HepG2 (cell line): ENCODE results near the gene DNMBP. TPM values are rescaled to one million over a fixed set of nuclear protein-coding genes. Genes with fewer than 3 reads are reported as not detected.
"Not testable (repeated sequence)": the region's sequence is repeated elsewhere in the genome, so short reads cannot be mapped to it uniquely, and the experiment has no call there.

ENCODE experiments used
- ATAC-seq: fragments of 200-7000 bp; cut with Tn5 transposase; 3 replicates; pipeline ENCODE4 v1.9.1; 2020; ENCODE audit warnings: mild to moderate bottlenecking, moderate library complexity
- BruUV-seq: library from RNA; stranded (reverse); fragments of 400-500 nt; replicated peaks from 2 replicates; lab custom pipeline; 2021; lab: Mats Ljungman, UMichigan
- CTCF ChIA-PET: fragments of 300-600 bp; formaldehyde crosslinking; extraction: SDS; loops from one replicate; lab custom pipeline; 2021; ENCODE audit warnings: low total read pairs, inconsistent platforms, low intra/inter-chr PET ratio; lab: Yijun Ruan, JAX
- POLR2A ChIA-PET: fragments of 350-600 bp; sonication (Branson Sonifier 250); formaldehyde crosslinking; loops from one replicate; lab custom pipeline; 2020; ENCODE audit warnings: antibody characterized with exemption, inconsistent platforms; lab: Yijun Ruan, JAX
- DNase-seq: peaks from one replicate; pipeline ENCODE4 v3.0.0-alpha.2; 2015; ENCODE audit warnings: low spot score
- FAIRE-seq: peaks from 3 replicates; lab custom pipeline; 2011; peaks lifted over from hg19 to GRCh38; lab: Jason Lieb, UNC
- H2AFZ ChIP-seq: one replicate; pipeline ENCODE4 v1.6.1; 2011; ENCODE audit warnings: low read length, inconsistent platforms
- H3K27ac ChIP-seq: fragments of 300-600 bp; 3 replicates; pipeline ENCODE4 v1.8.0; 2011; ENCODE audit warnings: mixed run types, mild to moderate bottlenecking, mixed read lengths, low read length, inconsistent platforms; ENCODE audit not compliant: insufficient read depth; ENCODE audit errors: extremely low read length
- H3K27me3 ChIP-seq, 2 experiments: fragments of 200-600 bp in 1 of 2; 2 replicates in 1 of 2; 3 replicates in 1 of 2; pipeline versions ENCODE4 v1.6.0 to v1.8.0; 2011; ENCODE audit warnings: low read length in 2 of 2, mild to moderate bottlenecking in 2 of 2, moderate library complexity in 2 of 2, inconsistent platforms in 1 of 2; ENCODE audit not compliant: insufficient read depth in 2 of 2, control insufficient read depth in 1 of 2
- H3K36me3 ChIP-seq, 2 experiments: fragments of 200-600 bp in 1 of 2; replicated peaks in 1 of 2; 2 replicates in 1 of 2; 3 replicates in 1 of 2; pipeline versions ENCODE4 v1.5.1 to v1.8.0; 2011; ENCODE audit warnings: low read length in 2 of 2, inconsistent platforms in 1 of 2; ENCODE audit not compliant: insufficient read depth in 2 of 2, control insufficient read depth in 1 of 2
- H3K4me1 ChIP-seq: 2 replicates; pipeline ENCODE4 v1.5.1; 2012; ENCODE audit warnings: low read length, inconsistent platforms; ENCODE audit not compliant: insufficient read depth
- H3K4me2 ChIP-seq: 2 replicates; pipeline ENCODE4 v1.6.0; 2011; ENCODE audit warnings: low read depth, low read length, inconsistent platforms
- H3K4me3 ChIP-seq, 3 experiments: fragments of 200-600 bp in 1 of 3; sonication (generic), shearing (Covaris generic) in 1 of 3; replicated peaks in 1 of 3; 2 replicates each; pipeline ENCODE4 v1.5.1; 2011 to 2016; ENCODE audit warnings: low read length in 3 of 3, inconsistent platforms in 2 of 3, low read depth in 2 of 3, mild to moderate bottlenecking in 2 of 3, control low read depth in 1 of 3, mixed read lengths in 1 of 3; ENCODE audit not compliant: insufficient read depth in 1 of 3
- H3K79me2 ChIP-seq: one replicate; pipeline ENCODE4 v1.6.1; 2011; ENCODE audit warnings: low read length, inconsistent platforms; ENCODE audit not compliant: insufficient read depth
- H3K9ac ChIP-seq: 2 replicates; pipeline ENCODE4 v1.6.0; 2011; ENCODE audit warnings: mild to moderate bottlenecking, low read depth, low read length, inconsistent platforms; ENCODE audit not compliant: insufficient read depth
- H3K9me3 ChIP-seq: 2 replicates; pipeline ENCODE4 v1.5.1; 2012; ENCODE audit warnings: mild to moderate bottlenecking, low read length
- H4K20me1 ChIP-seq: 2 replicates; pipeline ENCODE4 v1.6.0; 2011; ENCODE audit warnings: inconsistent platforms, mild to moderate bottlenecking, low read length, moderate library complexity; ENCODE audit not compliant: insufficient read depth
- KDM5B ChIP-seq: sonication (generic); formaldehyde crosslinking; IDR thresholded peaks from 2 replicates; pipeline ENCODE4 v1.4.0; 2020; ENCODE audit warnings: missing genetic modification reagents, mild to moderate bottlenecking, borderline replicate concordance
- STAG1 ChIP-seq: sonication (generic); formaldehyde crosslinking; IDR thresholded peaks from 2 replicates; pipeline ENCODE4 v1.4.0; 2020; ENCODE audit warnings: missing genetic modification reagents
- WGBS: methylation state at CpG from one replicate; pipeline ENCODE4 v1.1.6; 2017; ENCODE audit warnings: low lambda C conversion rate; 5-methylcytosine and 5-hydroxymethylcytosine counted together
- in situ Hi-C: cut with HindIII; loops from 2 replicates; pipeline ENCODE4 v1.10.0; 2017; ENCODE audit warnings: low pct_unique_long_range_greater_than_20kb; ENCODE audit not compliant: extremely low pct_ligation_motif_present
- intact Hi-C: fragments of 100-400 bp; cut with micrococcal nuclease; formaldehyde crosslinking; loops from one replicate; pipeline ENCODE4 v1.10.0; 2022; ENCODE audit not compliant: unreplicated experiment
- polyA plus RNA-seq, 8 experiments: library from polyadenylated mRNA; depleted of rRNA in 3 of 8; stranded (reverse) in 7 of 8; unstranded in 1 of 8; fragments of >200 nt; fragmentation: Illumina TruSeq in 4 of 8; extraction: Trizol in 4 of 8; gene quantifications; 2 replicates each; pipeline versions ENCODE4 v1.2.1 to v1.2.3, GENCODE V29; 2011 to 2016; ENCODE audit warnings: low read depth in 4 of 8, missing spikeins in 1 of 8, mixed read lengths in 1 of 8; ENCODE audit not compliant: insufficient read depth in 1 of 8
- total RNA-seq, 5 experiments: library from RNA; depleted of rRNA; stranded (reverse); fragments of >200 nt; fragmentation: Illumina TruSeq; extraction: Trizol; gene quantifications; 2 replicates each; pipeline ENCODE4 v1.2.3, GENCODE V29; 2016; ENCODE audit warnings: low read depth in 1 of 5
- TF ChIP-seq, protein P1 (sequence below): sonication (generic); formaldehyde crosslinking; IDR thresholded peaks from 2 replicates; pipeline ENCODE4 v1.5.0; 2020; ENCODE audit warnings: mild to moderate bottlenecking, missing genetic modification reagents, borderline replicate concordance
- TF ChIP-seq, protein P2 (sequence below): sonication (generic); formaldehyde crosslinking; IDR thresholded peaks from 2 replicates; pipeline ENCODE4 v1.4.0; 2020; ENCODE audit warnings: missing genetic modification reagents
- TF ChIP-seq, protein P3 (sequence below): sonication (generic); formaldehyde crosslinking; IDR thresholded peaks from 2 replicates; pipeline ENCODE4 v1.5.0; 2020; ENCODE audit warnings: mild to moderate bottlenecking, missing genetic modification reagents, moderate library complexity
- TF ChIP-seq, protein P4 (sequence below): sonication (generic); formaldehyde crosslinking; IDR thresholded peaks from 2 replicates; pipeline ENCODE4 v1.4.0; 2020; ENCODE audit warnings: missing genetic modification reagents

DNMBP gene
- total and polyA plus RNA-seq, 2 of the 13 experiments (the other 11 are each of a cell fraction or from before 2014, with no cell fraction given): 3.6 to 6.3 TPM

DNA sequence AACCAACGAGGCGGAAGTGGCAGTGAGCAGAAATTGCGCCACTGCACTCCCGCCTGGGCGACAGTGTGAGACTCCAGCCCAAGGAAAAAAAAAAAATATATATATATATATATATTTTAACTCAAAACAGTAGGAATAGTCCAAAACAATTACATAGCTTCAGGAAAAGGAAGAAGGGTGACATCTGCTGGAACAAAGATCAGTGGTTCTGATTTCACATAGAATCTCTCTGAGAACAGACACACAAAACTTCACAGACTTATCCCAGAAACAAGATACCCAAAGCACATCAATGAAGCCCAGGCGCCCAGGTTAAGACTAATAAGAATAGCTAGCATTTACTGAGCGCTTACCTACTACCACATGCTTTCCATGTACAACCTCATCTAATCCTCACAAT, 45.0 kb downstream of the DNMBP start:
- FAIRE-seq (no peak), DNase-seq (no peak), ATAC-seq (no peak)
- Histone ChIP-seq H3K4me2 (no peak overlapping the region), H3K27me3 (no peaks in the 10 kb centered on the region), H3K9me3 (no peaks in the 10 kb centered on the region), H3K36me3 (peaks cover 2 to 10% of the 10 kb centered on the region in 2 experiments; a peak in 3 of 5 replicates), H4K20me1 (no peaks in the 10 kb centered on the region), H2AFZ (no peak overlapping the region), H3K27ac (no peak overlapping the region), H3K9ac (no peak overlapping the region), H3K4me3 (no peak overlapping the region), H3K79me2 (no peaks in the 10 kb centered on the region), H3K4me1 (no peaks in the 10 kb centered on the region)
- intact Hi-C loops (no loop called here), in situ Hi-C loops (no loop called here)
- CTCF ChIA-PET: interaction anchor here (1.4 kb wide), 1 partner anchor 119 kb away, joined by 4 read pairs; no protein-coding TSS in a partner anchor
- 95% methylated on average over 7 of the region's 7 CpGs for WGBS
- POLR2A ChIA-PET: no interaction called here
- TF ChIP-seq, protein P1, sequence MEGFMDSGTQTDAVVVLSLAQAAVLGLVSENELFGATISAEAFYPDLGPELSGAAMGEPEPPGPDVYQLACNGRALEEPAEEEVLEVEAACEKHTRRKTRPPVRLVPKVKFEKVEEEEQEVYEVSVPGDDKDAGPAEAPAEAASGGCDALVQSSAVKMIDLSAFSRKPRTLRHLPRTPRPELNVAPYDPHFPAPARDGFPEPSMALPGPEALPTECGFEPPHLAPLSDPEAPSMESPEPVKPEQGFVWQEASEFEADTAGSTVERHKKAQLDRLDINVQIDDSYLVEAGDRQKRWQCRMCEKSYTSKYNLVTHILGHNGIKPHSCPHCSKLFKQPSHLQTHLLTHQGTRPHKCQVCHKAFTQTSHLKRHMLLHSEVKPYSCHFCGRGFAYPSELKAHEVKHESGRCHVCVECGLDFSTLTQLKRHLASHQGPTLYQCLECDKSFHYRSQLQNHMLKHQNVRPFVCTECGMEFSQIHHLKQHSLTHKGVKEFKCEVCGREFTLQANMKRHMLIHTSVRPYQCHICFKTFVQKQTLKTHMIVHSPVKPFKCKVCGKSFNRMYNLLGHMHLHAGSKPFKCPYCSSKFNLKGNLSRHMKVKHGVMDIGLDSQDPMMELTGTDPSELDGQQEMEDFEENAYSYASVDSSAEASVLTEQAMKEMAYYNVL (CRISPR knock-in tag): no peak
- TF ChIP-seq, protein P2, sequence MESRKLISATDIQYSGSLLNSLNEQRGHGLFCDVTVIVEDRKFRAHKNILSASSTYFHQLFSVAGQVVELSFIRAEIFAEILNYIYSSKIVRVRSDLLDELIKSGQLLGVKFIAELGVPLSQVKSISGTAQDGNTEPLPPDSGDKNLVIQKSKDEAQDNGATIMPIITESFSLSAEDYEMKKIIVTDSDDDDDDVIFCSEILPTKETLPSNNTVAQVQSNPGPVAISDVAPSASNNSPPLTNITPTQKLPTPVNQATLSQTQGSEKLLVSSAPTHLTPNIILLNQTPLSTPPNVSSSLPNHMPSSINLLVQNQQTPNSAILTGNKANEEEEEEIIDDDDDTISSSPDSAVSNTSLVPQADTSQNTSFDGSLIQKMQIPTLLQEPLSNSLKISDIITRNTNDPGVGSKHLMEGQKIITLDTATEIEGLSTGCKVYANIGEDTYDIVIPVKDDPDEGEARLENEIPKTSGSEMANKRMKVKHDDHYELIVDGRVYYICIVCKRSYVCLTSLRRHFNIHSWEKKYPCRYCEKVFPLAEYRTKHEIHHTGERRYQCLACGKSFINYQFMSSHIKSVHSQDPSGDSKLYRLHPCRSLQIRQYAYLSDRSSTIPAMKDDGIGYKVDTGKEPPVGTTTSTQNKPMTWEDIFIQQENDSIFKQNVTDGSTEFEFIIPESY (CRISPR knock-in tag): no peak
- no peak for TF ChIP-seq KDM5B
- TF ChIP-seq STAG1 (CRISPR knock-in tag): peak; percentile 50
- TF ChIP-seq, protein P3, sequence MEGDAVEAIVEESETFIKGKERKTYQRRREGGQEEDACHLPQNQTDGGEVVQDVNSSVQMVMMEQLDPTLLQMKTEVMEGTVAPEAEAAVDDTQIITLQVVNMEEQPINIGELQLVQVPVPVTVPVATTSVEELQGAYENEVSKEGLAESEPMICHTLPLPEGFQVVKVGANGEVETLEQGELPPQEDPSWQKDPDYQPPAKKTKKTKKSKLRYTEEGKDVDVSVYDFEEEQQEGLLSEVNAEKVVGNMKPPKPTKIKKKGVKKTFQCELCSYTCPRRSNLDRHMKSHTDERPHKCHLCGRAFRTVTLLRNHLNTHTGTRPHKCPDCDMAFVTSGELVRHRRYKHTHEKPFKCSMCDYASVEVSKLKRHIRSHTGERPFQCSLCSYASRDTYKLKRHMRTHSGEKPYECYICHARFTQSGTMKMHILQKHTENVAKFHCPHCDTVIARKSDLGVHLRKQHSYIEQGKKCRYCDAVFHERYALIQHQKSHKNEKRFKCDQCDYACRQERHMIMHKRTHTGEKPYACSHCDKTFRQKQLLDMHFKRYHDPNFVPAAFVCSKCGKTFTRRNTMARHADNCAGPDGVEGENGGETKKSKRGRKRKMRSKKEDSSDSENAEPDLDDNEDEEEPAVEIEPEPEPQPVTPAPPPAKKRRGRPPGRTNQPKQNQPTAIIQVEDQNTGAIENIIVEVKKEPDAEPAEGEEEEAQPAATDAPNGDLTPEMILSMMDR (CRISPR knock-in tag): peak; percentile 23; the same call in 1 of the 2 replicates
- TF ChIP-seq, protein P4, sequence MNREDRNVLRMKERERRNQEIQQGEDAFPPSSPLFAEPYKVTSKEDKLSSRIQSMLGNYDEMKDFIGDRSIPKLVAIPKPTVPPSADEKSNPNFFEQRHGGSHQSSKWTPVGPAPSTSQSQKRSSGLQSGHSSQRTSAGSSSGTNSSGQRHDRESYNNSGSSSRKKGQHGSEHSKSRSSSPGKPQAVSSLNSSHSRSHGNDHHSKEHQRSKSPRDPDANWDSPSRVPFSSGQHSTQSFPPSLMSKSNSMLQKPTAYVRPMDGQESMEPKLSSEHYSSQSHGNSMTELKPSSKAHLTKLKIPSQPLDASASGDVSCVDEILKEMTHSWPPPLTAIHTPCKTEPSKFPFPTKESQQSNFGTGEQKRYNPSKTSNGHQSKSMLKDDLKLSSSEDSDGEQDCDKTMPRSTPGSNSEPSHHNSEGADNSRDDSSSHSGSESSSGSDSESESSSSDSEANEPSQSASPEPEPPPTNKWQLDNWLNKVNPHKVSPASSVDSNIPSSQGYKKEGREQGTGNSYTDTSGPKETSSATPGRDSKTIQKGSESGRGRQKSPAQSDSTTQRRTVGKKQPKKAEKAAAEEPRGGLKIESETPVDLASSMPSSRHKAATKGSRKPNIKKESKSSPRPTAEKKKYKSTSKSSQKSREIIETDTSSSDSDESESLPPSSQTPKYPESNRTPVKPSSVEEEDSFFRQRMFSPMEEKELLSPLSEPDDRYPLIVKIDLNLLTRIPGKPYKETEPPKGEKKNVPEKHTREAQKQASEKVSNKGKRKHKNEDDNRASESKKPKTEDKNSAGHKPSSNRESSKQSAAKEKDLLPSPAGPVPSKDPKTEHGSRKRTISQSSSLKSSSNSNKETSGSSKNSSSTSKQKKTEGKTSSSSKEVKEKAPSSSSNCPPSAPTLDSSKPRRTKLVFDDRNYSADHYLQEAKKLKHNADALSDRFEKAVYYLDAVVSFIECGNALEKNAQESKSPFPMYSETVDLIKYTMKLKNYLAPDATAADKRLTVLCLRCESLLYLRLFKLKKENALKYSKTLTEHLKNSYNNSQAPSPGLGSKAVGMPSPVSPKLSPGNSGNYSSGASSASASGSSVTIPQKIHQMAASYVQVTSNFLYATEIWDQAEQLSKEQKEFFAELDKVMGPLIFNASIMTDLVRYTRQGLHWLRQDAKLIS: no peak
- no TSS peak for BruUV-seq

DNA sequence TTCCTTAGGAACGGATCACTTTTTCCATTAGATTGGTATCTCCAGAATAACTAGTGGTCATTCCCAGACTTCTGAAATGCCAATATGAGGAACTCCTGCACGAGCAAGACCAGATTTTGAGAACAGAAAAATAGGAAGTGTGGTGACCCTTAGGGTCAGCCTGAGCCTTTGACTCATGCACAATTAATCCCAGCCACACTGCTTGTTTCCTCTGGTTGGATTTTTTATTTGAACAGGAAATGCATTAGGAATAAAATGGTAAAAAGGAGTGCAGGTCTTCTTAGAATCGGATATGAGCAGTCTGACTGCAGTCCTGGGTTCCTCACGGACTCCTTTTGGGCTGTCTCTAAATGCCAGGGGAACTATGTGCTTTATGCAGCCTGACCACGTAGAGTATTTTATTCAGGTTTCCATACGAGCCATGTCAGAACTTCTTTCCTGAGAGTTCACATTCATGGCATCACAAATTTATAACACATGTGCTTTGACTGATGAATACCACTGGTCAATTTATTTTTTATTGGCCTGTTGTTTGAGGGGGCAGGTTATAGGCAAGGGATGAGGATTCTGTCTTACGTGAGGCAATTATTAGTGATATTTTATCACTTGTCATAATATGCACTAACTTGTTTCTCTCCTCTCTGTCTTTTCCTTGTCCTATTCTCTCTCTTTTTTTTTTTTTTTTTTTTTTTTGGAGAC, 46.1 kb downstream of the DNMBP start:
- WGBS: 81% methylated on average over 4 of the region's 7 CpGs
- H3K9me3 ChIP-seq, H3K4me2 ChIP-seq, H2AFZ ChIP-seq, H3K4me1 ChIP-seq, DNase-seq, H4K20me1 ChIP-seq, H3K9ac ChIP-seq, intact Hi-C loops, BruUV-seq, H3K4me3 ChIP-seq, H3K27ac ChIP-seq, FAIRE-seq, H3K36me3 ChIP-seq, ATAC-seq, H3K79me2 ChIP-seq, POLR2A ChIA-PET, H3K27me3 ChIP-seq, in situ Hi-C loops: not testable (repeated sequence)
- CTCF ChIA-PET: interaction anchor here (1.4 kb wide), 1 partner anchor 118 kb away, joined by 4 read pairs; no protein-coding TSS in a partner anchor
